Choroid plexus epithelial cell (primary cell): ENCODE measurements around the gene PSAP.

ENCODE experiments used
- DNase-seq: peaks from one replicate; pipeline ENCODE4 v3.0.0-alpha.2; 2010; ENCODE audit warnings: low read depth
- H3K4me3 ChIP-seq: 2 replicates; pipeline ENCODE4 v1.5.1; 2011; ENCODE audit warnings: low read depth, mild to moderate bottlenecking, control low read depth, low read length, moderate library complexity
- CTCF ChIP-seq: conservative IDR thresholded peaks from 2 replicates; pipeline ENCODE4 v1.5.1; 2011; ENCODE audit warnings: low read depth, mild to moderate bottlenecking, control low read depth, inconsistent platforms, low read length, moderate library complexity

The PSAP gene

GRCh38 chr10:71820966-71821365, 30.1 kb downstream of the PSAP start:
- no peak for DNase-seq
- no peak for TF ChIP-seq CTCF
- no peak overlapping the region for H3K4me3 ChIP-seq

- TF ChIP-seq CTCF, result no peak
- no peak overlapping the region for H3K4me3 ChIP-seq
Measured at GRCh38 chr10:71819985-71820384, 31.1 kb downstream of the PSAP start.

GRCh38 chr10:71819441-71819861, 31.6 kb downstream of the PSAP start:
- H3K4me3 ChIP-seq, result no peak overlapping the region
- no peak for TF ChIP-seq CTCF
- no peak for DNase-seq

More at GRCh38 chr10:71819985-71820384, 31.1 kb downstream of the PSAP start:
- no peak for DNase-seq

GRCh38 chr10:71818674-71819260, 32.3 kb downstream of the PSAP start:
- no peak overlapping the region for H3K4me3 ChIP-seq
- no peak for TF ChIP-seq CTCF

GRCh38 chr10:71817831-71818655, 33.0 kb downstream of the PSAP start:
- DNase-seq, result no peak
- TF ChIP-seq CTCF, result no peak
- H3K4me3 ChIP-seq, result no peak overlapping the region

More at GRCh38 chr10:71818674-71819260, 32.3 kb downstream of the PSAP start:
- no peak for DNase-seq

- no peak for TF ChIP-seq CTCF
- H3K4me3 ChIP-seq, result no peak overlapping the region
- DNase-seq, result no peak
Measured at GRCh38 chr10:71816936-71817618, 34.0 kb downstream of the PSAP start.
